ENCODE data around the gene PER3. TPM values are rescaled to one million over a fixed set of nuclear protein-coding genes. Genes with fewer than 3 reads are reported as not detected.
A peak's percentile ranks its signal among the peaks of the same experiment; 100 is the strongest.

PER3 gene
- total and polyA plus RNA-seq, 2 of the 13 experiments (the other 11 are each of a cell fraction or from before 2014, with no cell fraction given), result 3.0 to 6.0 TPM

GRCh38 chr1:7770997-7771822, 12.9 kb upstream of the PER3 start, which contains the start of gene VAMP3 (continued):
- TF ChIP-seq ZNF687 (CRISPR knock-in tag; IDR thresholded peaks at IDR 0.05) (peak; percentile 72), ZNF180 (CRISPR knock-in tag; IDR thresholded peaks at IDR 0.05; ENCODE audit: borderline replicate concordance, low read depth) (no peak), HMGXB3 (CRISPR knock-in tag; IDR thresholded peaks at IDR 0.05; ENCODE audit: borderline replicate concordance) (peak; percentile 23; the same call in 1 of the 2 replicates), HMG20B (CRISPR knock-in tag; conservative IDR thresholded peaks at IDR 0.05) (0 out of 2 replicates have a peak, but pooled peaks have one; percentile 13), ZBTB2 (CRISPR knock-in tag; IDR thresholded peaks at IDR 0.05; ENCODE audit: low read depth) (peak; percentile 83), HMGXB4 (CRISPR knock-in tag; IDR thresholded peaks at IDR 0.05; ENCODE audit: borderline replicate concordance in 1 of 2, low read depth in 1 of 2) (peak; percentile 38 to 39), ZNF251 (CRISPR knock-in tag; IDR thresholded peaks at IDR 0.05) (0 out of 2 replicates have a peak, but pooled peaks have one; percentile 49), CBX2 (IDR thresholded peaks at IDR 0.05; ENCODE audit: low read depth, low read length) (no peak), CBX2 (CRISPR knock-in tag; IDR thresholded peaks at IDR 0.05; ENCODE audit: low read depth) (no peak), SP1 (IDR thresholded peaks at IDR 0.05) (no peak), SP1 (CRISPR knock-in tag; IDR thresholded peaks at IDR 0.05) (peak; percentile 96), ZFP36 (IDR thresholded peaks at IDR 0.05; ENCODE audit: borderline replicate concordance, low read depth, low read length, partially characterized antibody) (no peak), THAP7 (CRISPR knock-in tag; IDR thresholded peaks at IDR 0.05) (no peak), ZSCAN31 (CRISPR knock-in tag; IDR thresholded peaks at IDR 0.05; ENCODE audit: low read depth) (no peak), ZFP36L1 (CRISPR knock-in tag; IDR thresholded peaks at IDR 0.05) (no peak)
